MCF 10A (cell line): ENCODE data around the gene ITFG1. TPM values are rescaled to one million over a fixed set of nuclear protein-coding genes. Genes with fewer than 3 reads are reported as not detected.

Experiments
- BruUV-seq: library from RNA; stranded (reverse); fragments of 400-500 nt; replicated peaks from 2 replicates; lab custom pipeline; 2021; lab: Mats Ljungman, UMichigan
- CTCF ChIA-PET: fragments of 300-600 bp; sonication (Branson Sonifier 250); formaldehyde crosslinking; extraction: SDS; loops from one replicate; lab custom pipeline; 2021; ENCODE audit warnings: antibody characterized with exemption, inconsistent platforms; lab: Yijun Ruan, JAX
- POLR2A ChIA-PET: fragments of 300-600, 350-650 bp; sonication (Branson Sonifier 250); formaldehyde crosslinking; extraction: SDS; loops from one replicate; lab custom pipeline; 2020; ENCODE audit warnings: antibody characterized with exemption, inconsistent platforms; lab: Yijun Ruan, JAX
- DNase-seq: peaks from one replicate; pipeline ENCODE4 v3.0.0-alpha.2; 2018; ENCODE audit not compliant: unreplicated experiment
- H3K27ac Mint-ChIP-seq: one replicate; pipeline ENCODE4 v1.8.0; 2022; ENCODE audit warnings: mild to moderate bottlenecking, low read depth, mixed read lengths; ENCODE audit not compliant: unreplicated experiment
- H3K27me3 Mint-ChIP-seq: one replicate; pipeline ENCODE4 v1.8.0; 2022; ENCODE audit warnings: mixed read lengths; ENCODE audit not compliant: insufficient read depth, unreplicated experiment
- H3K36me3 Mint-ChIP-seq: one replicate; pipeline ENCODE4 v1.8.0; 2022; ENCODE audit warnings: mild to moderate bottlenecking, moderate library complexity, mixed read lengths; ENCODE audit not compliant: insufficient read depth, unreplicated experiment
- H3K4me1 Mint-ChIP-seq: one replicate; pipeline ENCODE4 v1.8.0; 2022; ENCODE audit warnings: mixed read lengths; ENCODE audit not compliant: insufficient read depth, unreplicated experiment
- H3K4me3 Mint-ChIP-seq: one replicate; pipeline ENCODE4 v1.8.0; 2022; ENCODE audit warnings: mild to moderate bottlenecking, moderate library complexity, mixed read lengths; ENCODE audit not compliant: unreplicated experiment
- H3K9me3 Mint-ChIP-seq: one replicate; pipeline ENCODE4 v1.8.0; 2022; ENCODE audit warnings: mixed read lengths; ENCODE audit not compliant: unreplicated experiment
- CTCF ChIP-seq: fragments of 200-600 bp; IDR thresholded peaks from one replicate; pipeline ENCODE4 v1.8.0; 2022; ENCODE audit warnings: antibody characterized with exemption, mild to moderate bottlenecking; ENCODE audit not compliant: unreplicated experiment
- intact Hi-C: fragments of 100-400 bp; cut with micrococcal nuclease; formaldehyde crosslinking; loops from 2 replicates; pipeline ENCODE4 v1.14.1; 2022
- total RNA-seq: library from RNA; stranded (reverse); gene quantifications from 2 replicates; pipeline ENCODE4 v1.2.3, GENCODE V29; 2022

ITFG1 gene
- total RNA-seq, 1 experiment from 2014 or later: 35.4 TPM

- H3K4me3 Mint-ChIP-seq: no peak overlapping the region
- intact Hi-C loops: no loop called here
- no peak for DNase-seq
- no peaks in the 10 kb centered on the region for H3K36me3 Mint-ChIP-seq
- BruUV-seq: no TSS peak
- no peak for TF ChIP-seq CTCF
- ChIA-PET POLR2A (no interaction called here), CTCF (interaction anchor here (5.8 kb wide), 1 partner anchor 9 kb away, joined by 51 read pairs; the partner anchor contains the start of gene NETO2)
- H3K27ac Mint-ChIP-seq: no peak overlapping the region
- peaks cover 29% of the 10 kb centered on the region for H3K4me1 Mint-ChIP-seq
- no peaks in the 10 kb centered on the region for H3K9me3 Mint-ChIP-seq
- no peaks in the 10 kb centered on the region for H3K27me3 Mint-ChIP-seq
These were observed 326.3 kb downstream of the ITFG1 start for GRCh38 chr16:47134550-47134949.

- intact Hi-C loops: no loop called here
- H3K36me3 Mint-ChIP-seq: peaks cover 13% of the 10 kb centered on the region
- H3K4me1 Mint-ChIP-seq: peaks cover 7% of the 10 kb centered on the region
- no TSS peak for BruUV-seq
- no peak overlapping the region for H3K4me3 Mint-ChIP-seq
- no peak for TF ChIP-seq CTCF
- H3K27ac Mint-ChIP-seq: no peak overlapping the region
- no peak for DNase-seq
- ChIA-PET CTCF (interaction anchor here (0.7 to 5.8 kb wide), 3 partner anchors 11 to 1029 kb away, joined by 3 to 51 read pairs (median 4); partner anchors contain the start of gene NETO2), POLR2A (interaction anchor here (5.0 kb wide), 1 partner anchor 10 kb away, joined by 33 read pairs; the partner anchor contains the start of gene NETO2)
- no peaks in the 10 kb centered on the region for H3K27me3 Mint-ChIP-seq
- H3K9me3 Mint-ChIP-seq: no peaks in the 10 kb centered on the region
These were observed 328.6 kb downstream of the ITFG1 start for GRCh38 chr16:47132308-47132707.

GRCh38 chr16:47129755-47130435 is 331.0 kb downstream of the ITFG1 start:
- intact Hi-C loops: no loop called here
- DNase-seq: no peak
- Mint-ChIP-seq H3K4me1 (no peaks in the 10 kb centered on the region), H3K9me3 (no peaks in the 10 kb centered on the region), H3K4me3 (no peak overlapping the region), H3K36me3 (peaks cover 17% of the 10 kb centered on the region), H3K27me3 (no peaks in the 10 kb centered on the region), H3K27ac (peak overlapping the region; percentile 8)
- no TSS peak for BruUV-seq
- no peak for TF ChIP-seq CTCF
- CTCF ChIA-PET: interaction anchor here (1.0 to 1.9 kb wide), 2 partner anchors 12 to 14 kb away, joined by 4 to 6 read pairs; partner anchors contain the start of gene NETO2
- POLR2A ChIA-PET: interaction anchor here (5.0 kb wide), 1 partner anchor 13 kb away, joined by 33 read pairs; the partner anchor contains the start of gene NETO2

- no TSS peak for BruUV-seq
- TF ChIP-seq CTCF: no peak
- Mint-ChIP-seq H3K4me3 (no peak overlapping the region), H3K27ac (no peak overlapping the region), H3K9me3 (no peaks in the 10 kb centered on the region), H3K27me3 (no peaks in the 10 kb centered on the region), H3K36me3 (peaks cover 17% of the 10 kb centered on the region), H3K4me1 (no peaks in the 10 kb centered on the region)
- DNase-seq: no peak
- intact Hi-C loops: no loop called here
- ChIA-PET POLR2A (interaction anchor here (1.2 kb wide), 1 partner anchor 16 kb away, joined by 3 read pairs; the partner anchor contains the start of gene NETO2), CTCF (interaction anchor here (1.1 to 2.6 kb wide), 3 partner anchors 11 to 16 kb away, joined by 4 to 10 read pairs (median 5); partner anchors contain the start of gene NETO2)
These were observed 333.3 kb downstream of the ITFG1 start for GRCh38 chr16:47127541-47127940.
